ENCODE data around the gene GFPT1. TPM values are rescaled to one million over a fixed set of nuclear protein-coding genes. Genes with fewer than 3 reads are reported as not detected.

GFPT1 gene
- total RNA-seq, 3 donors from 2014 or later: 26.7 to 46.0 (median 45.2) TPM

DNA sequence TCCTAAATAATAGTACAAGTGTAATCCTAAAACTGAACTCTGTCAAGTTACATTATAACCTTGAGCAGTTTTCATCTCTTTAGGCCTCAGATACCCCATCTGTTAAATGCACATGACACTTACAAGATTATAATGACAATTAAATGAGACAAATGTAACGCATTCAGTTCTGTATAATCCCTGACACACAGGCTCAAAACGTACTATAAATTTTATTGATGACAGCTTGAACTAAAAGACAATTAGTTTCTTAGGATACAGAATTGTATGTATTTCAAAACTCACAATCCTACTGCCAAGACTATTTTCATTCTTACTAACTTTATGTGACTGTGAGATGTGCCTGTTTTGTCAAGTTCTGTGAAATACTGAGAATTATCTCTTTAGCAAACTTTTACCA is 56.2 kb downstream of the GFPT1 start:
- Histone ChIP-seq H3K36me3 (peaks cover 8% of the 10 kb centered on the region), H3K4me3 (no peak overlapping the region), H3K4me1 (no peaks in the 10 kb centered on the region), H3K27ac (no peak overlapping the region), H3K9me3 (no peaks in the 10 kb centered on the region), H3K27me3 (no peaks in the 10 kb centered on the region)
- intact Hi-C loops (cut with DNase I; ENCODE audit: low total_unique reads): no loop called here
- TF ChIP-seq POLR2AphosphoS5 (IDR thresholded peaks at IDR 0.05) (no peak), POLR2A (IDR thresholded peaks at IDR 0.05) (no peak)
- TF ChIP-seq, protein P1, sequence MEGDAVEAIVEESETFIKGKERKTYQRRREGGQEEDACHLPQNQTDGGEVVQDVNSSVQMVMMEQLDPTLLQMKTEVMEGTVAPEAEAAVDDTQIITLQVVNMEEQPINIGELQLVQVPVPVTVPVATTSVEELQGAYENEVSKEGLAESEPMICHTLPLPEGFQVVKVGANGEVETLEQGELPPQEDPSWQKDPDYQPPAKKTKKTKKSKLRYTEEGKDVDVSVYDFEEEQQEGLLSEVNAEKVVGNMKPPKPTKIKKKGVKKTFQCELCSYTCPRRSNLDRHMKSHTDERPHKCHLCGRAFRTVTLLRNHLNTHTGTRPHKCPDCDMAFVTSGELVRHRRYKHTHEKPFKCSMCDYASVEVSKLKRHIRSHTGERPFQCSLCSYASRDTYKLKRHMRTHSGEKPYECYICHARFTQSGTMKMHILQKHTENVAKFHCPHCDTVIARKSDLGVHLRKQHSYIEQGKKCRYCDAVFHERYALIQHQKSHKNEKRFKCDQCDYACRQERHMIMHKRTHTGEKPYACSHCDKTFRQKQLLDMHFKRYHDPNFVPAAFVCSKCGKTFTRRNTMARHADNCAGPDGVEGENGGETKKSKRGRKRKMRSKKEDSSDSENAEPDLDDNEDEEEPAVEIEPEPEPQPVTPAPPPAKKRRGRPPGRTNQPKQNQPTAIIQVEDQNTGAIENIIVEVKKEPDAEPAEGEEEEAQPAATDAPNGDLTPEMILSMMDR (IDR thresholded peaks at IDR 0.05): no peak
- no peak for DNase-seq (ENCODE audit: low spot score in 2 of 2)

DNA sequence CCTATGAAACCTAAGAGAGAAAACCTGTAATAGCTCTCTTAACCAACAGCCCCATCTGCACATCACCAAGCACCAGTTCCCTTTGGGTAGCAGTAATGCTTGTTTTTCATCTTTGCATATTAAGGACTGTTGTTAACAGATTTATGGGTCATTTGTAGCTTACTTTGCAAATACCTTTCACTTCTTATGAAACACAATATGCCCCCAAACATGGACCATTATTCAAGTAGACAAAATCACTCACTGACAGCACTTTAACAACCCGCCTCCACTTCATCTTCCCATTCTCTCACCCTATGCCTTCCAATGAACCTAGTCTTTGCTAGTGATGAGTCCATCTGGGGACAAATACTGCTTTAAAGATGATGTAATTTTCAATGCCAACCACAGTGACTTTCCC is 64.4 kb downstream of the GFPT1 start:
- TF ChIP-seq POLR2A (IDR thresholded peaks at IDR 0.05) (no peak), POLR2AphosphoS5 (IDR thresholded peaks at IDR 0.05) (no peak)
- TF ChIP-seq, protein P1 (IDR thresholded peaks at IDR 0.05): no peak
- H3K4me3 ChIP-seq: no peak overlapping the region
- no peaks in the 10 kb centered on the region for H3K27me3 ChIP-seq
- no peaks in the 10 kb centered on the region for H3K9me3 ChIP-seq
- peaks cover 5% of the 10 kb centered on the region for H3K36me3 ChIP-seq
- no peak overlapping the region for H3K27ac ChIP-seq
- DNase-seq (ENCODE audit: low spot score in 2 of 2): no peak
- no peaks in the 10 kb centered on the region for H3K4me1 ChIP-seq
- intact Hi-C loops (cut with DNase I; ENCODE audit: low total_unique reads): no loop called here

DNA sequence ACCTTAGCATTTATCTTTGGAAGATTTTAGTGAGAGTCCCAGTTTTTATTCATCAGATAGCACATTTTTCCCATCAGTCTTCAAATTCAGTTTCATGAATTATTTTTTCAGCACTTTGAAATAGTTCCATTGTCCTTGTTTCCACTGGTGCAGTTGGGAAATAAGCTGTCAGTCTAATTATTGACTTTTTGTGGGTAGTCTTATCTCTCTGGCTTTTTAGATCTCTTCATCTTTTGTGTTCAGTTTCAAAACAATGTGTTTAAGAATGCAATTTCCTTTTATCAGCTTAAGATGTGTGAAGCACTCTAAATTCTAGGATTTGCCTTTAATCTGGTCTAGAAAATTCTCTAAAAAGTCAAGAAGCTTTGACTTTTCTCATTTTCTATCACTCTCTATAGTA is 70.5 kb downstream of the GFPT1 start:
- DNase-seq (ENCODE audit: low spot score in 2 of 2): no peak
- TF ChIP-seq POLR2AphosphoS5 (IDR thresholded peaks at IDR 0.05) (no peak), POLR2A (IDR thresholded peaks at IDR 0.05) (no peak)
- TF ChIP-seq, protein P1 (IDR thresholded peaks at IDR 0.05): no peak
- no peak overlapping the region for H3K27ac ChIP-seq
- H3K27me3 ChIP-seq: no peaks in the 10 kb centered on the region
- no peaks in the 10 kb centered on the region for H3K36me3 ChIP-seq
- H3K4me3 ChIP-seq: no peak overlapping the region
- H3K9me3 ChIP-seq: no peaks in the 10 kb centered on the region
- intact Hi-C loops (cut with DNase I; ENCODE audit: low total_unique reads): no loop called here
- H3K4me1 ChIP-seq: no peaks in the 10 kb centered on the region

DNA sequence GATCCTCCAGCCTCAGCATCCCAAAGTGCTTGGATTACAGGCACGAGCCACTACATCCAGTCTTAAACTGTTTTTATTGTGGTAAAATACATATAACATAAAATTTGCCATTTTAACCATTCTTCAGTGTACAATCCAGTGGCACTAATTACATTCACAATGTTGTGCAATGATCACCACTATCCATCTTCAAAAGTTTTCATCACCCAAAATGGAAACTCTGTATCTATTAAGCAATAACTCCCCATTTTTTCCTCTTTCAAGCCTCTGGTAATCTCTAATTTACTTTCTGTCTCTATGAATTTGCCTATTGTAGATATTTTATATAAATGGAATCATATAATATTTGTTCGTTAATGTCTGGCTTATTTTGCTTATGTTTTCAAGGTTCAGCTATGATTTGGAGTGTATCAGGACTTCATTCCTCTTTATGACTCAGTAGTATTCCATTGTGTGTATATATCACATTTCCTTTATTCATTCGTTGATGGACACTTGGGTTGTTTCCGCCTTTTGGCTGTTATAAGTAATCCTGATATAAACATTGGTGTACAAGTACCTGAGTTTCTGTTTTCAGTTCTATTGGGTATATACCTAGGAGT is 71.8 kb downstream of the GFPT1 start:
- Histone ChIP-seq H3K4me1 (peaks cover 0 to 3% of the 10 kb centered on the region in 2 donors), H3K9me3 (no peaks in the 10 kb centered on the region), H3K27me3 (no peaks in the 10 kb centered on the region), H3K36me3 (no peaks in the 10 kb centered on the region), H3K4me3 (no peak overlapping the region), H3K27ac (no peak overlapping the region)
- intact Hi-C loops (cut with DNase I; ENCODE audit: low total_unique reads): no loop called here
- TF ChIP-seq, protein P1 (IDR thresholded peaks at IDR 0.05): no peak
- TF ChIP-seq POLR2A (IDR thresholded peaks at IDR 0.05) (no peak), POLR2AphosphoS5 (IDR thresholded peaks at IDR 0.05) (no peak)
- DNase-seq (ENCODE audit: low spot score in 2 of 2): no peak

DNA sequence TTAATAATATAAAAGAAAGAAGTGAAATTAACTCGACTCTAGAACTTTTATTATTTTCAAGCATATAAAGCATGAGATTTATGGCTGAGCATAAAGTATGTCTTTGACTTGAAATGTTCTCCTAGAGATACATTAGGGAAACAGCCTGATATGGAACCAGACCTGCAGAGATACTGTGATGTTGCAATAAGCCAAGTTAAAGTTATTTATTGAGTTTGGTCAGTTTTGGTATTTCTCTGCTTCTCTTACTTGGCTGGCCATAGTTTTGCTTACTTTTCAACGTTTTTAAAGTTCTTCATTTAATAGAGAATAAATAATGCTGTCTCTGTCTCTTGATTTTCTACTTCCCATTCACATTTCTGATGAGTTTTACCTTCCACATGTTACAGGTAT is 76.0 kb downstream of the GFPT1 start:
- Histone ChIP-seq H3K9me3 (no peaks in the 10 kb centered on the region), H3K4me1 (peaks cover 4 to 21% of the 10 kb centered on the region in 2 donors), H3K27me3 (no peaks in the 10 kb centered on the region), H3K36me3 (no peaks in the 10 kb centered on the region), H3K27ac (peak overlapping the region; percentile 48 to 91), H3K4me3 (no peak overlapping the region)
- DNase-seq (ENCODE audit: low spot score in 2 of 2): no peak
- intact Hi-C loops (cut with DNase I; ENCODE audit: low total_unique reads): no loop called here
- no peak for TF ChIP-seq POLR2AphosphoS5 (IDR thresholded peaks at IDR 0.05)
- TF ChIP-seq, protein P1 (IDR thresholded peaks at IDR 0.05): no peak
